ENCODE results near the gene SETSIP.

SETSIP gene

GRCh38 chr1:92087542-92087941 is 12.3 kb upstream of the SETSIP start (continued):
- TF ChIP-seq ZNF112 (tag by site-specific recombination; IDR thresholded peaks at IDR 0.05), result no peak
- TF ChIP-seq ZFHX2 (tag by site-specific recombination; conservative IDR thresholded peaks at IDR 0.05), result no peak
- TF ChIP-seq ZNF341 (tag by site-specific recombination; IDR thresholded peaks at IDR 0.05; ENCODE audit: low read depth), result no peak
- TF ChIP-seq ZNF324 (tag by site-specific recombination; IDR thresholded peaks at IDR 0.05), result no peak
- peak; percentile 48; the same call in 1 of the 2 replicates for TF ChIP-seq ZNF549 (tag by site-specific recombination; IDR thresholded peaks at IDR 0.05)
- TF ChIP-seq YY2 (tag by site-specific recombination; IDR thresholded peaks at IDR 0.05), result no peak
- TF ChIP-seq, protein P1, sequence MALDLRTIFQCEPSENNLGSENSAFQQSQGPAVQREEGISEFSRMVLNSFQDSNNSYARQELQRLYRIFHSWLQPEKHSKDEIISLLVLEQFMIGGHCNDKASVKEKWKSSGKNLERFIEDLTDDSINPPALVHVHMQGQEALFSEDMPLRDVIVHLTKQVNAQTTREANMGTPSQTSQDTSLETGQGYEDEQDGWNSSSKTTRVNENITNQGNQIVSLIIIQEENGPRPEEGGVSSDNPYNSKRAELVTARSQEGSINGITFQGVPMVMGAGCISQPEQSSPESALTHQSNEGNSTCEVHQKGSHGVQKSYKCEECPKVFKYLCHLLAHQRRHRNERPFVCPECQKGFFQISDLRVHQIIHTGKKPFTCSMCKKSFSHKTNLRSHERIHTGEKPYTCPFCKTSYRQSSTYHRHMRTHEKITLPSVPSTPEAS (tag by site-specific recombination; IDR thresholded peaks at IDR 0.05), result no peak
- TF ChIP-seq ZNF623 (tag by site-specific recombination; IDR thresholded peaks at IDR 0.05), result no peak
- TF ChIP-seq ZNF529 (tag by site-specific recombination; IDR thresholded peaks at IDR 0.05; ENCODE audit: insufficient replicate concordance), result no peak
- TF ChIP-seq SCRT2 (tag by site-specific recombination; IDR thresholded peaks at IDR 0.05), result no peak
- TF ChIP-seq, protein P2, sequence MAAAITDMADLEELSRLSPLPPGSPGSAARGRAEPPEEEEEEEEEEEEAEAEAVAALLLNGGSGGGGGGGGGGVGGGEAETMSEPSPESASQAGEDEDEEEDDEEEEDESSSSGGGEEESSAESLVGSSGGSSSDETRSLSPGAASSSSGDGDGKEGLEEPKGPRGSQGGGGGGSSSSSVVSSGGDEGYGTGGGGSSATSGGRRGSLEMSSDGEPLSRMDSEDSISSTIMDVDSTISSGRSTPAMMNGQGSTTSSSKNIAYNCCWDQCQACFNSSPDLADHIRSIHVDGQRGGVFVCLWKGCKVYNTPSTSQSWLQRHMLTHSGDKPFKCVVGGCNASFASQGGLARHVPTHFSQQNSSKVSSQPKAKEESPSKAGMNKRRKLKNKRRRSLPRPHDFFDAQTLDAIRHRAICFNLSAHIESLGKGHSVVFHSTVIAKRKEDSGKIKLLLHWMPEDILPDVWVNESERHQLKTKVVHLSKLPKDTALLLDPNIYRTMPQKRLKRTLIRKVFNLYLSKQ (tag by site-specific recombination; IDR thresholded peaks at IDR 0.05; ENCODE audit: borderline replicate concordance), result no peak
- no peak for TF ChIP-seq ZNF121 (tag by site-specific recombination; IDR thresholded peaks at IDR 0.05)
- no peak for TF ChIP-seq ZNF280C (tag by site-specific recombination; IDR thresholded peaks at IDR 0.05)
- TF ChIP-seq, protein P3, sequence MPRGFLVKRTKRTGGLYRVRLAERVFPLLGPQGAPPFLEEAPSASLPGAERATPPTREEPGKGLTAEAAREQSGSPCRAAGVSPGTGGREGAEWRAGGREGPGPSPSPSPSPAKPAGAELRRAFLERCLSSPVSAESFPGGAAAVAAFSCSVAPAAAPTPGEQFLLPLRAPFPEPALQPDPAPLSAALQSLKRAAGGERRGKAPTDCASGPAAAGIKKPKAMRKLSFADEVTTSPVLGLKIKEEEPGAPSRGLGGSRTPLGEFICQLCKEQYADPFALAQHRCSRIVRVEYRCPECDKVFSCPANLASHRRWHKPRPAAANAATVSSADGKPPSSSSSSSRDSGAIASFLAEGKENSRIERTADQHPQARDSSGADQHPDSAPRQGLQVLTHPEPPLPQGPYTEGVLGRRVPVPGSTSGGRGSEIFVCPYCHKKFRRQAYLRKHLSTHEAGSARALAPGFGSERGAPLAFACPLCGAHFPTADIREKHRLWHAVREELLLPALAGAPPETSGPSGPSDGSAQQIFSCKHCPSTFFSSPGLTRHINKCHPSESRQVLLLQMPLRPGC (tag by site-specific recombination; IDR thresholded peaks at IDR 0.05), result peak; percentile 91
- TF ChIP-seq ZNF23 (tag by site-specific recombination; IDR thresholded peaks at IDR 0.05; ENCODE audit: borderline replicate concordance), result no peak
- TF ChIP-seq OVOL3 (tag by site-specific recombination; IDR thresholded peaks at IDR 0.05), result peak; percentile 53; the same call in 1 of the 2 replicates
- no peak for TF ChIP-seq ZNF776 (tag by site-specific recombination; IDR thresholded peaks at IDR 0.05; ENCODE audit: borderline replicate concordance)
- peak; percentile 88 for TF ChIP-seq ZEB2 (tag by site-specific recombination; IDR thresholded peaks at IDR 0.05)
- peak; percentile 77 for TF ChIP-seq FEZF1 (tag by site-specific recombination; IDR thresholded peaks at IDR 0.05)
- no peak for TF ChIP-seq ZNF677 (tag by site-specific recombination; IDR thresholded peaks at IDR 0.05)
- TF ChIP-seq ZNF223 (tag by site-specific recombination; IDR thresholded peaks at IDR 0.05), result no peak
- TF ChIP-seq, protein P4, sequence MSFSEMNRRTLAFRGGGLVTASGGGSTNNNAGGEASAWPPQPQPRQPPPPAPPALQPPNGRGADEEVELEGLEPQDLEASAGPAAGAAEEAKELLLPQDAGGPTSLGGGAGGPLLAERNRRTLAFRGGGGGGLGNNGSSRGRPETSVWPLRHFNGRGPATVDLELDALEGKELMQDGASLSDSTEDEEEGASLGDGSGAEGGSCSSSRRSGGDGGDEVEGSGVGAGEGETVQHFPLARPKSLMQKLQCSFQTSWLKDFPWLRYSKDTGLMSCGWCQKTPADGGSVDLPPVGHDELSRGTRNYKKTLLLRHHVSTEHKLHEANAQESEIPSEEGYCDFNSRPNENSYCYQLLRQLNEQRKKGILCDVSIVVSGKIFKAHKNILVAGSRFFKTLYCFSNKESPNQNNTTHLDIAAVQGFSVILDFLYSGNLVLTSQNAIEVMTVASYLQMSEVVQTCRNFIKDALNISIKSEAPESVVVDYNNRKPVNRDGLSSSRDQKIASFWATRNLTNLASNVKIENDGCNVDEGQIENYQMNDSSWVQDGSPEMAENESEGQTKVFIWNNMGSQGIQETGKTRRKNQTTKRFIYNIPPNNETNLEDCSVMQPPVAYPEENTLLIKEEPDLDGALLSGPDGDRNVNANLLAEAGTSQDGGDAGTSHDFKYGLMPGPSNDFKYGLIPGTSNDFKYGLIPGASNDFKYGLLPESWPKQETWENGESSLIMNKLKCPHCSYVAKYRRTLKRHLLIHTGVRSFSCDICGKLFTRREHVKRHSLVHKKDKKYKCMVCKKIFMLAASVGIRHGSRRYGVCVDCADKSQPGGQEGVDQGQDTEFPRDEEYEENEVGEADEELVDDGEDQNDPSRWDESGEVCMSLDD (tag by site-specific recombination; IDR thresholded peaks at IDR 0.05), result no peak
- TF ChIP-seq ZNF658 (tag by site-specific recombination; IDR thresholded peaks at IDR 0.05), result no peak
- TF ChIP-seq ZNF768 (tag by site-specific recombination; IDR thresholded peaks at IDR 0.05), result no peak
- TF ChIP-seq YY1 (tag by site-specific recombination; IDR thresholded peaks at IDR 0.05), result 0 out of 2 replicates have a peak, but pooled peaks have one; percentile 44
- TF ChIP-seq ZNF843 (tag by site-specific recombination; IDR thresholded peaks at IDR 0.05), result peak; percentile 92
- no peak for TF ChIP-seq ZNF248 (tag by site-specific recombination; IDR thresholded peaks at IDR 0.05)
- TF ChIP-seq ZNF16 (tag by site-specific recombination; IDR thresholded peaks at IDR 0.05; ENCODE audit: low read depth), result no peak
- no peak for TF ChIP-seq ZNF140 (tag by site-specific recombination; IDR thresholded peaks at IDR 0.05)
- TF ChIP-seq ZBTB21 (tag by site-specific recombination; IDR thresholded peaks at IDR 0.05), result peak; percentile 36; the same call in 1 of the 2 replicates
